Liver (tissue), 9 donors: ENCODE data around the gene CHAT. TPM values are rescaled to one million over a fixed set of nuclear protein-coding genes. Genes with fewer than 3 reads are reported as not detected.

Experiments
- DNase-seq: peaks from one replicate; pipeline ENCODE4 v3.0.0-alpha.2; 2017; ENCODE audit warnings: low spot score
- H3K27ac ChIP-seq, 2 donors: one replicate each; pipeline ENCODE4 v1.7.0; 2013; ENCODE audit warnings: inconsistent platforms in 2 of 2, low read length in 2 of 2, control low read depth in 1 of 2, low read depth in 1 of 2, mild to moderate bottlenecking in 1 of 2
- H3K27me3 ChIP-seq, 4 donors: one replicate each; pipeline versions ENCODE4 v1.6.1 to v1.7.0; 2013; ENCODE audit warnings: low read length in 3 of 4, inconsistent platforms in 1 of 4, mild to moderate bottlenecking in 1 of 4, moderate library complexity in 1 of 4; ENCODE audit not compliant: control insufficient read depth in 4 of 4, insufficient read depth in 4 of 4
- H3K36me3 ChIP-seq, 4 donors: one replicate each; pipeline versions ENCODE4 v1.6.1 to v1.7.0; 2013; ENCODE audit warnings: low read length in 3 of 4, mild to moderate bottlenecking in 3 of 4, low read depth in 1 of 4, moderate library complexity in 1 of 4; ENCODE audit not compliant: control insufficient read depth in 4 of 4, insufficient read depth in 3 of 4
- H3K4me1 ChIP-seq, 4 donors: one replicate each; pipeline versions ENCODE4 v1.6.1 to v1.7.0; 2013; ENCODE audit warnings: low read length in 3 of 4, mild to moderate bottlenecking in 3 of 4, moderate library complexity in 1 of 4; ENCODE audit not compliant: control insufficient read depth in 4 of 4, insufficient read depth in 4 of 4
- H3K4me3 ChIP-seq, 3 donors: one replicate each; pipeline versions ENCODE4 v1.6.1 to v1.7.0; 2013; ENCODE audit warnings: low read length in 3 of 3, control low read depth in 1 of 3, low read depth in 1 of 3, mild to moderate bottlenecking in 1 of 3
- H3K9ac ChIP-seq, 2 donors: one replicate each; pipeline ENCODE4 v1.7.0; 2013; ENCODE audit warnings: low read length in 2 of 2, mild to moderate bottlenecking in 2 of 2, moderate library complexity in 2 of 2, control low read depth in 1 of 2, low read depth in 1 of 2
- H3K9me3 ChIP-seq, 4 donors: one replicate each; pipeline versions ENCODE4 v1.6.1 to v1.7.0; 2013; ENCODE audit warnings: low read length in 3 of 4; ENCODE audit not compliant: control insufficient read depth in 4 of 4
- ATF3 ChIP-seq: IDR thresholded peaks from 2 replicates; pipeline ENCODE4 v1.6.1; 2016; ENCODE audit warnings: antibody characterized with exemption
- EGR1 ChIP-seq, 2 donors: IDR thresholded peaks; 2 replicates each; pipeline ENCODE4 v1.6.1; 2016 to 2018; ENCODE audit warnings: antibody characterized with exemption in 2 of 2, low read depth in 2 of 2
- FOXA2 ChIP-seq: IDR thresholded peaks from 2 replicates; pipeline ENCODE4 v1.6.1; 2016; ENCODE audit warnings: antibody characterized with exemption
- GABPA ChIP-seq, 2 donors: IDR thresholded peaks in 1 of 2; conservative IDR thresholded peaks in 1 of 2; 2 replicates each; pipeline ENCODE4 v1.6.1; 2016; ENCODE audit warnings: antibody characterized with exemption in 2 of 2, mild to moderate bottlenecking in 1 of 2, moderate library complexity in 1 of 2
- HNF4A ChIP-seq, 2 donors: conservative IDR thresholded peaks; 2 replicates each; pipeline ENCODE4 v1.6.1; 2016; ENCODE audit warnings: antibody characterized with exemption in 2 of 2, mild to moderate bottlenecking in 2 of 2
- HNF4G ChIP-seq: IDR thresholded peaks from 2 replicates; pipeline ENCODE4 v1.6.1; 2016; ENCODE audit warnings: antibody characterized with exemption
- JUND ChIP-seq, 2 donors: IDR thresholded peaks; 2 replicates each; pipeline ENCODE4 v1.6.1; 2016; ENCODE audit warnings: antibody characterized with exemption in 2 of 2
- NR2F2 ChIP-seq: IDR thresholded peaks from 2 replicates; pipeline ENCODE4 v1.6.1; 2016; ENCODE audit warnings: antibody characterized with exemption
- RAD21 ChIP-seq, 2 donors: IDR thresholded peaks; 2 replicates each; pipeline ENCODE4 v1.6.1; 2016; ENCODE audit warnings: antibody characterized with exemption in 2 of 2, mild to moderate bottlenecking in 2 of 2
- REST ChIP-seq: IDR thresholded peaks from 2 replicates; pipeline ENCODE4 v1.6.1; 2016; ENCODE audit warnings: antibody characterized with exemption, mild to moderate bottlenecking
- RXRA ChIP-seq, 2 donors: IDR thresholded peaks; 2 replicates each; pipeline ENCODE4 v1.6.1; 2017 to 2018; ENCODE audit warnings: antibody characterized with exemption in 2 of 2, mild to moderate bottlenecking in 1 of 2
- SP1 ChIP-seq: IDR thresholded peaks from 2 replicates; pipeline ENCODE4 v1.6.1; 2018; ENCODE audit warnings: antibody characterized with exemption, mild to moderate bottlenecking
- TAF1 ChIP-seq: conservative IDR thresholded peaks from 2 replicates; pipeline ENCODE4 v1.6.1; 2016; ENCODE audit warnings: antibody characterized with exemption, mild to moderate bottlenecking
- YY1 ChIP-seq: IDR thresholded peaks from 2 replicates; pipeline ENCODE4 v1.6.1; 2016; ENCODE audit warnings: antibody characterized with exemption, mild to moderate bottlenecking
- WGBS: extraction: QIAGEN DNeasy Blood & Tissue Kit; methylation state at CpG from one replicate; pipeline ENCODE4 v1.1.7; 2013; 5-methylcytosine and 5-hydroxymethylcytosine counted together
- polyA plus RNA-seq, 2 donors: library from polyadenylated mRNA; stranded (reverse) in 1 of 2; unstranded in 1 of 2; fragments of 200-250 nt in 1 of 2; fragments of >200 nt in 1 of 2; fragmentation: Nextera tagmentation in 1 of 2; extraction: Ambion mirVana in 1 of 2; gene quantifications; one replicate each; pipeline versions ENCODE4 v1.2.1 to v1.2.3, GENCODE V29; 2013 to 2015
- total RNA-seq, 2 donors: library from RNA; depleted of rRNA; stranded (reverse); fragments of >200 nt; gene quantifications; one replicate each; pipeline ENCODE4 v1.2.3, GENCODE V29; 2014
- TF ChIP-seq, protein P1 (sequence below): IDR thresholded peaks from 2 replicates; pipeline ENCODE4 v1.6.1; 2016; ENCODE audit warnings: antibody characterized with exemption
- donor health status: healthy.
- donor health status: healthy.
- donor health status: healthy.
- donor health status: healthy.
- donor health status: healthy.

The CHAT gene
- total and polyA plus RNA-seq, 4 donors: not detected

- TF ChIP-seq RAD21 (IDR thresholded peaks at IDR 0.05): no peak
- TF ChIP-seq JUND (IDR thresholded peaks at IDR 0.05): no peak
- TF ChIP-seq HNF4G: no peak
- TF ChIP-seq YY1: no peak
- no peak for TF ChIP-seq GABPA (IDR thresholded peaks at IDR 0.05 in 1 of 2, conservative IDR thresholded peaks at IDR 0.05 in 1 of 2)
- no peak for TF ChIP-seq TAF1
- no peak for TF ChIP-seq FOXA2
- no peak for DNase-seq
- H3K9me3 ChIP-seq: peaks cover 0 to 5% (median under 1%) of the 10 kb centered on the region in 4 donors
- 25% methylated on average over 7 of the region's 7 CpGs for WGBS
- H3K36me3 ChIP-seq: no peaks in the 10 kb centered on the region
- H3K9ac ChIP-seq: no peak overlapping the region
- H3K4me1 ChIP-seq: no peaks in the 10 kb centered on the region
- peaks cover 0 to 18% (median 6%) of the 10 kb centered on the region in 4 donors for H3K27me3 ChIP-seq
- H3K27ac ChIP-seq: no peak overlapping the region
- H3K4me3 ChIP-seq: no peak overlapping the region
Measured at GRCh38 chr10:49688920-49689319, 75.1 kb downstream of the CHAT start.

- 25% methylated on average over 12 of the region's 12 CpGs for WGBS
- no peak overlapping the region for H3K9ac ChIP-seq
- no peak overlapping the region for H3K4me3 ChIP-seq
- H3K36me3 ChIP-seq: no peaks in the 10 kb centered on the region
- peaks cover 0 to 5% (median under 1%) of the 10 kb centered on the region in 4 donors for H3K9me3 ChIP-seq
- no peak overlapping the region for H3K27ac ChIP-seq
- peaks cover 0 to 18% (median 6%) of the 10 kb centered on the region in 4 donors for H3K27me3 ChIP-seq
- TF ChIP-seq REST: no peak
- no peak for TF ChIP-seq HNF4A (conservative IDR thresholded peaks at IDR 0.05)
- no peak for TF ChIP-seq TAF1
- no peak for TF ChIP-seq NR2F2
- TF ChIP-seq RXRA (IDR thresholded peaks at IDR 0.05): no peak
- no peak for TF ChIP-seq RAD21 (IDR thresholded peaks at IDR 0.05)
- no peak for TF ChIP-seq ATF3
- no peak for TF ChIP-seq SP1
- TF ChIP-seq EGR1 (IDR thresholded peaks at IDR 0.05; ENCODE audit: low read depth in 2 of 2): no peak
- no peak for TF ChIP-seq FOXA2
- TF ChIP-seq YY1: no peak
- TF ChIP-seq, protein P1, sequence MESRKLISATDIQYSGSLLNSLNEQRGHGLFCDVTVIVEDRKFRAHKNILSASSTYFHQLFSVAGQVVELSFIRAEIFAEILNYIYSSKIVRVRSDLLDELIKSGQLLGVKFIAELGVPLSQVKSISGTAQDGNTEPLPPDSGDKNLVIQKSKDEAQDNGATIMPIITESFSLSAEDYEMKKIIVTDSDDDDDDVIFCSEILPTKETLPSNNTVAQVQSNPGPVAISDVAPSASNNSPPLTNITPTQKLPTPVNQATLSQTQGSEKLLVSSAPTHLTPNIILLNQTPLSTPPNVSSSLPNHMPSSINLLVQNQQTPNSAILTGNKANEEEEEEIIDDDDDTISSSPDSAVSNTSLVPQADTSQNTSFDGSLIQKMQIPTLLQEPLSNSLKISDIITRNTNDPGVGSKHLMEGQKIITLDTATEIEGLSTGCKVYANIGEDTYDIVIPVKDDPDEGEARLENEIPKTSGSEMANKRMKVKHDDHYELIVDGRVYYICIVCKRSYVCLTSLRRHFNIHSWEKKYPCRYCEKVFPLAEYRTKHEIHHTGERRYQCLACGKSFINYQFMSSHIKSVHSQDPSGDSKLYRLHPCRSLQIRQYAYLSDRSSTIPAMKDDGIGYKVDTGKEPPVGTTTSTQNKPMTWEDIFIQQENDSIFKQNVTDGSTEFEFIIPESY: no peak
- no peaks in the 10 kb centered on the region for H3K4me1 ChIP-seq
- no peak for DNase-seq
Measured at GRCh38 chr10:49689882-49690510, 76.2 kb downstream of the CHAT start.
